KG1 (cell line): ENCODE results near the gene IQUB.
"Not testable (repeated sequence)": the region's sequence is repeated elsewhere in the genome, so short reads cannot be mapped to it uniquely, and the experiment has no call there.

Experiments
- DNase-seq: peaks from one replicate; lab custom pipeline; 2025; lab: John Stamatoyannopoulos, UW

IQUB gene

DNA sequence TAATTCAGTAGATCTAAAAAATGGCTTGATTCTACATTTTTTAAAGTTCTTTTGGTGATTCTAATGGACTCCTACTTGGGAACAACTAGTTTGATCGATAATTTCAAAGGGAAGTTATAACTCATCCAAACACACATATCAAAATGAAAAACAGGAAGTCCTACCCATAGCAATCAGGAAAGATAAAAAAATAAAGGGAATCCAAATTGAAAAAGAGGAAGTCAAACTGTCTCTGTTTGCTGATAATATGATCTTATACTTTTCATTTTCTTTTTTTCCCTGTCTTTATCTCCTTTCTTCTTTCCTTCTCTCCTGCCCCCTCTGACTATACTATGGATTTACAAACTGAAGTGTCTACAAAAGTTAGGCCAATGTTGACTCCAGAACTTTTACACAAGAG lies 118.8 kb downstream of the IQUB start:
- no peak for DNase-seq

DNA sequence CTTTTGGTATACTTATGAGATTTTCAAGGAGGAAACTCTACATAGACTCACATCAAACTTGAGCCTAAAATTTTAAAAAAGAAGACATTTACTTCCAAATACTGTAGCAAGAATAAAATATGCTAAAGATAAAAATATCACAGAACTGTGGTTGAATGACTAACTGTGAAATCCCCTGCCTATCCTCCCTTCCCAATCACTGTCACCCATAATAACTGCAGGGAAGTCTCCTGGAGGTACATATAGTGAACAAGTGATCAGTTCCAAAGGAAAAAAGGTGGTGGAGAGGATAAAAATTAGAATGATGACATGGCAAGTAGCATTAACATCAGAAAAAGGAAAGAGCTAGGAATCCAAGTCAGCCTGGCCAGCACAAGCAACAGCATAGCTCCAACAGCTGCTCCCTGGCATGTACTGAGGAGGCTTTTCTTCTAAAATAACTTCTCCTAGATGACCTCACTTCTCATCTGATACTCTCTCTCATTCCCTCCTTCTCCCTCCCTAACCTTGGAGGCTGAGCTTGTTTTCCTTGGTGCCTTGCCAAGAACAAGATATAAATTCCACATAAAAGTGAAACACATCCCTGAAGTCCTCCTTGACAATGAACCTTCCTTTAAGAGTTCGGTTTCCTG lies 124.0 kb downstream of the IQUB start:
- no peak for DNase-seq

- not testable (repeated sequence) for DNase-seq
These were observed 126.4 kb downstream of the IQUB start for GRCh38 chr7:123407951-123408350.
